Panc1 (cell line): ENCODE data around the gene KCNQ2. TPM values are rescaled to one million over a fixed set of nuclear protein-coding genes. Genes with fewer than 3 reads are reported as not detected.

Experiments used
- ATAC-seq: fragments of 200-7000 bp; cut with Tn5 transposase; 2 replicates; pipeline ENCODE4 v1.9.1; 2020; ENCODE audit warnings: mild to moderate bottlenecking, moderate library complexity
- BruUV-seq: library from RNA; stranded (reverse); fragments of 400-500 nt; replicated peaks from 2 replicates; lab custom pipeline; 2021; lab: Mats Ljungman, UMichigan
- CTCF ChIA-PET: fragments of 300-600 bp; sonication (Branson Sonifier 250); formaldehyde crosslinking; loops from one replicate; lab custom pipeline; 2022; ENCODE audit warnings: antibody characterized with exemption; lab: Charles Lee
- POLR2A ChIA-PET: fragments of 300-600 bp; sonication (Branson Sonifier 250); formaldehyde crosslinking; loops from one replicate; lab custom pipeline; 2022; ENCODE audit warnings: antibody characterized with exemption; lab: Charles Lee
- DNase-seq: peaks from one replicate; pipeline ENCODE4 v3.0.0-alpha.2; 2010; ENCODE audit warnings: low read depth, low spot score
- H3K27ac ChIP-seq: 2 replicates; pipeline ENCODE4 v1.5.1; 2011; ENCODE audit warnings: mild to moderate bottlenecking, low read length, inconsistent platforms
- H3K27me3 ChIP-seq: fragments of 200-500 bp; sonication (Bioruptor generic); 2 replicates; pipeline ENCODE4 v1.6.0; 2014; ENCODE audit warnings: low read length, inconsistent platforms; ENCODE audit not compliant: control insufficient read depth, insufficient read depth
- H3K36me3 ChIP-seq: fragments of 200-500 bp; sonication (Bioruptor generic); 2 replicates; pipeline ENCODE4 v1.5.1; 2014; ENCODE audit warnings: inconsistent platforms, mild to moderate bottlenecking, low read length, moderate library complexity; ENCODE audit not compliant: control insufficient read depth, insufficient read depth
- H3K4me1 ChIP-seq: 2 replicates; pipeline ENCODE4 v1.5.1; 2011; ENCODE audit warnings: inconsistent platforms, mild to moderate bottlenecking, low read length, moderate library complexity; ENCODE audit not compliant: control insufficient read depth, insufficient read depth
- H3K4me3 ChIP-seq, 2 experiments: 2 replicates each; pipeline ENCODE4 v1.5.1; 2011 to 2012; ENCODE audit warnings: low read depth in 2 of 2, low read length in 2 of 2, mild to moderate bottlenecking in 2 of 2, inconsistent platforms in 1 of 2, moderate library complexity in 1 of 2
- H3K9me3 ChIP-seq: fragments of 200-500 bp; sonication (Bioruptor generic); 2 replicates; pipeline ENCODE4 v1.5.1; 2014; ENCODE audit warnings: low read depth, mild to moderate bottlenecking, inconsistent platforms, low read length, moderate library complexity; ENCODE audit not compliant: control insufficient read depth, insufficient read depth
- CTCF ChIP-seq: fragments of 450-650 bp; IDR thresholded peaks from 2 replicates; pipeline ENCODE4 v1.5.1; 2017; ENCODE audit warnings: mild to moderate bottlenecking
- POLR2AphosphoS5 ChIP-seq: IDR thresholded peaks from 2 replicates; pipeline ENCODE4 v1.6.1; 2012; ENCODE audit warnings: mild to moderate bottlenecking, low read depth, low read length, moderate library complexity
- REST ChIP-seq, 2 experiments: IDR thresholded peaks; 2 replicates each; pipeline ENCODE4 v1.6.1; 2011 to 2012; ENCODE audit warnings: low read depth in 2 of 2, control low read depth in 1 of 2, low read length in 1 of 2, mild to moderate bottlenecking in 1 of 2, moderate library complexity in 1 of 2; ENCODE audit not compliant: insufficient read depth in 1 of 2
- SIN3A ChIP-seq: IDR thresholded peaks from 2 replicates; pipeline ENCODE4 v1.6.1; 2012; ENCODE audit warnings: low read depth, mild to moderate bottlenecking, low read length, moderate library complexity, borderline replicate concordance; ENCODE audit not compliant: insufficient read depth
- TCF7L2 ChIP-seq: IDR thresholded peaks from 2 replicates; pipeline ENCODE4 v1.6.1; 2011; ENCODE audit warnings: mild to moderate bottlenecking, low read depth, low read length, inconsistent platforms
- in situ Hi-C: cut with HindIII; loops from 2 replicates; pipeline ENCODE4 v1.10.0; 2016; ENCODE audit warnings: low sequenced_read_pairs, low pct_unique_long_range_greater_than_20kb
- intact Hi-C: fragments of 100-400 bp; cut with micrococcal nuclease; formaldehyde crosslinking; loops from one replicate; pipeline ENCODE4 v1.10.0; 2022; ENCODE audit not compliant: unreplicated experiment
- total RNA-seq: library from RNA; stranded (reverse); gene quantifications from one replicate; pipeline ENCODE4 v1.2.1, GENCODE V29; 2021; ENCODE audit not compliant: unreplicated experiment

The KCNQ2 gene
- total RNA-seq, 1 experiment from 2014 or later = 19.4 TPM

GRCh38 chr20:63449796-63450730 is 22.4 kb downstream of the KCNQ2 start:
- Histone ChIP-seq H3K27me3 (no peaks in the 10 kb centered on the region), H3K27ac (no peak overlapping the region), H3K36me3 (no peaks in the 10 kb centered on the region), H3K4me3 (no peak overlapping the region), H3K4me1 (peaks cover 18% of the 10 kb centered on the region; the same call in 1 of the 2 replicates), H3K9me3 (no peaks in the 10 kb centered on the region)
- ChIA-PET CTCF (no interaction called here), POLR2A (no interaction called here)
- no peak for TF ChIP-seq POLR2AphosphoS5
- TF ChIP-seq CTCF = no peak
- TF ChIP-seq REST (IDR thresholded peaks at IDR 0.05; ENCODE audit: insufficient read depth in 1 of 2, low read depth in 2 of 2, low read length in 1 of 2) = no peak
- no peak for TF ChIP-seq TCF7L2
- no peak for TF ChIP-seq SIN3A
- in situ Hi-C loops = no loop called here
- ATAC-seq = no peak
- BruUV-seq = no TSS peak
- no peak for DNase-seq
- intact Hi-C loops = no loop called here

- no TSS peak for BruUV-seq
- TF ChIP-seq REST (IDR thresholded peaks at IDR 0.05; ENCODE audit: insufficient read depth in 1 of 2, low read depth in 2 of 2, low read length in 1 of 2) (no peak), SIN3A (no peak), CTCF (no peak), TCF7L2 (no peak), POLR2AphosphoS5 (no peak)
- Histone ChIP-seq H3K36me3 (no peaks in the 10 kb centered on the region), H3K4me1 (peaks cover 9% of the 10 kb centered on the region; the same call in 1 of the 2 replicates), H3K27me3 (no peaks in the 10 kb centered on the region), H3K9me3 (no peaks in the 10 kb centered on the region), H3K4me3 (no peak overlapping the region), H3K27ac (no peak overlapping the region)
- intact Hi-C loops (no loop called here), in situ Hi-C loops (no loop called here)
- DNase-seq = no peak
- ATAC-seq = no peak
- ChIA-PET CTCF (no interaction called here), POLR2A (no interaction called here)
These were observed 23.4 kb downstream of the KCNQ2 start for GRCh38 chr20:63449025-63449424.
